HG02759 (cell line): ENCODE data around the gene GSTK1.
"Not testable (repeated sequence)": the region's sequence is repeated elsewhere in the genome, so short reads cannot be mapped to it uniquely, and the experiment has no call there.

Experiments
- ATAC-seq: cut with Tn5 transposase; IDR thresholded peaks from one replicate; pipeline ENCODE4 v1.9.1; 2021; ENCODE audit warnings: mild to moderate bottlenecking, moderate library complexity; ENCODE audit not compliant: unreplicated experiment

The GSTK1 gene

GRCh38 chr7:143263266-143264195 is at the start of gene GSTK1:
GSTK1 (plus strand) TSS chr7:143263441; CDS start chr7:143263514, 73 bp downstream.
- ATAC-seq, result peak; percentile 98

GRCh38 chr7:143213478-143213877 is 49.8 kb upstream of the GSTK1 start:
- ATAC-seq, result not testable (repeated sequence)

GRCh38 chr7:143214789-143215679 is 48.2 kb upstream of the GSTK1 start:
- ATAC-seq, result peak; percentile 91

GRCh38 chr7:143216151-143216550 is 47.1 kb upstream of the GSTK1 start:
- no peak for ATAC-seq

GRCh38 chr7:143216686-143217085 is 46.6 kb upstream of the GSTK1 start:
- ATAC-seq, result no peak

- no peak for ATAC-seq
Measured at GRCh38 chr7:143217806-143218205, 45.4 kb upstream of the GSTK1 start.

- no peak for ATAC-seq
Measured at GRCh38 chr7:143221286-143221685, 42.0 kb upstream of the GSTK1 start.

- no peak for ATAC-seq
Measured at GRCh38 chr7:143221737-143222136, 41.5 kb upstream of the GSTK1 start, which contains the start of gene TAS2R40. TAS2R40 (plus strand) TSS chr7:143222037; CDS start chr7:143222079, 42 bp downstream.

GRCh38 chr7:143222782-143223181 is 40.5 kb upstream of the GSTK1 start:
- ATAC-seq, result no peak

- ATAC-seq, result no peak
Measured at GRCh38 chr7:143223784-143224183, 39.5 kb upstream of the GSTK1 start.

- no peak for ATAC-seq
Measured at GRCh38 chr7:143225047-143225446, 38.2 kb upstream of the GSTK1 start.

- ATAC-seq, result no peak
Measured at GRCh38 chr7:143227806-143228205, 35.4 kb upstream of the GSTK1 start.

- no peak for ATAC-seq
Measured at GRCh38 chr7:143229054-143229790, 34.0 kb upstream of the GSTK1 start.

- ATAC-seq, result no peak
Measured at GRCh38 chr7:143230602-143231457, 32.4 kb upstream of the GSTK1 start.

GRCh38 chr7:143233816-143234532 is 29.3 kb upstream of the GSTK1 start:
- no peak for ATAC-seq

GRCh38 chr7:143234533-143234875 is 28.7 kb upstream of the GSTK1 start:
- ATAC-seq, result no peak

- no peak for ATAC-seq
Measured at GRCh38 chr7:143235561-143235960, 27.7 kb upstream of the GSTK1 start.

- no peak for ATAC-seq
Measured at GRCh38 chr7:143236408-143236990, 26.7 kb upstream of the GSTK1 start.

- no peak for ATAC-seq
Measured at GRCh38 chr7:143237366-143237765, 25.9 kb upstream of the GSTK1 start.
